GM23338 (cell line): ENCODE measurements around the gene KCNB1. TPM values are rescaled to one million over a fixed set of nuclear protein-coding genes. Genes with fewer than 3 reads are reported as not detected.

Experiments used
- ATAC-seq: fragments of 200-7000 bp; cut with Tn5 transposase; 3 replicates; pipeline ENCODE4 v1.9.1; 2020
- DNase-seq: peaks from one replicate; pipeline ENCODE4 v3.0.0-alpha.2; 2015; ENCODE audit warnings: low spot score
- H2AFZ ChIP-seq: fragments of 200-600 bp; sonication (generic); 2 replicates; pipeline ENCODE4 v1.8.0; 2016; ENCODE audit warnings: antibody characterized with exemption, mild to moderate bottlenecking, moderate library complexity
- H3F3A ChIP-seq: fragments of 200-600 bp; sonication (generic); replicated peaks from 2 replicates; pipeline ENCODE4 v1.8.0; 2017; ENCODE audit warnings: antibody characterized with exemption, mixed run types, low read depth
- H3K27ac ChIP-seq: fragments of 200-600 bp; sonication (generic); 2 replicates; pipeline ENCODE4 v1.6.1; 2016; ENCODE audit warnings: low read depth
- H3K27me3 ChIP-seq: fragments of 200-600 bp; sonication (generic); 2 replicates; pipeline ENCODE4 v1.8.0; 2016; ENCODE audit warnings: mild to moderate bottlenecking, mixed run types, moderate library complexity; ENCODE audit not compliant: insufficient read depth
- H3K36me3 ChIP-seq: fragments of 200-600 bp; sonication (generic); 2 replicates; pipeline ENCODE4 v1.8.0; 2016; ENCODE audit warnings: mild to moderate bottlenecking; ENCODE audit not compliant: insufficient read depth
- H3K4me1 ChIP-seq: fragments of 200-600 bp; sonication (generic); 2 replicates; pipeline ENCODE4 v1.8.0; 2016; ENCODE audit warnings: mild to moderate bottlenecking, moderate library complexity; ENCODE audit not compliant: insufficient read depth
- H3K4me2 ChIP-seq: fragments of 200-600 bp; sonication (generic); 2 replicates; pipeline ENCODE4 v1.7.1; 2017; ENCODE audit warnings: mixed run types
- H3K4me3 ChIP-seq: fragments of 200-600 bp; sonication (generic); 2 replicates; pipeline ENCODE4 v1.6.1; 2016; ENCODE audit warnings: mixed run types
- H3K79me2 ChIP-seq: fragments of 200-600 bp; sonication (generic); replicated peaks from 2 replicates; pipeline ENCODE4 v1.8.0; 2017; ENCODE audit warnings: mild to moderate bottlenecking; ENCODE audit not compliant: insufficient read depth
- H3K9me2 ChIP-seq: fragments of 200-600 bp; sonication (generic); 2 replicates; pipeline ENCODE4 v1.8.0; 2017; ENCODE audit not compliant: insufficient read depth
- H4K20me1 ChIP-seq: fragments of 200-600 bp; sonication (generic); replicated peaks from 2 replicates; pipeline ENCODE4 v1.8.0; 2017; ENCODE audit warnings: mild to moderate bottlenecking; ENCODE audit not compliant: insufficient read depth
- H3K27ac Mint-ChIP-seq: 2 replicates; pipeline ENCODE4 v1.8.0; 2020; ENCODE audit warnings: inconsistent platforms, mild to moderate bottlenecking, moderate library complexity, mixed read lengths
- H3K27me3 Mint-ChIP-seq: 3 replicates; pipeline ENCODE4 v1.8.0; 2022; ENCODE audit warnings: low read depth, mild to moderate bottlenecking, moderate library complexity, mixed read lengths, inconsistent platforms; ENCODE audit not compliant: insufficient read depth, poor library complexity
- H3K36me3 Mint-ChIP-seq: 3 replicates; pipeline ENCODE4 v1.8.0; 2021; ENCODE audit warnings: low read depth, mild to moderate bottlenecking, inconsistent platforms, moderate library complexity, mixed read lengths
- H3K4me1 Mint-ChIP-seq: 3 replicates; pipeline ENCODE4 v1.8.0; 2020; ENCODE audit warnings: mild to moderate bottlenecking, inconsistent platforms, mixed read lengths
- H3K4me3 Mint-ChIP-seq: 3 replicates; pipeline ENCODE4 v1.8.0; 2021; ENCODE audit warnings: moderate library complexity, mild to moderate bottlenecking, inconsistent platforms, mixed read lengths
- H3K9me3 Mint-ChIP-seq: 3 replicates; pipeline ENCODE4 v1.8.0; 2020; ENCODE audit warnings: moderate library complexity, mild to moderate bottlenecking, inconsistent platforms, mixed read lengths
- ETS1 ChIP-seq: IDR thresholded peaks from 2 replicates; pipeline ENCODE4 v1.6.1; 2016; ENCODE audit warnings: antibody characterized with exemption
- EZH2phosphoT487 ChIP-seq: fragments of 200-600 bp; sonication (generic); IDR thresholded peaks from one replicate; pipeline ENCODE4 v1.8.1; 2018; ENCODE audit warnings: antibody characterized with exemption; ENCODE audit not compliant: unreplicated experiment
- POLR2AphosphoS5 ChIP-seq: IDR thresholded peaks from 2 replicates; pipeline ENCODE4 v1.6.1; 2016; ENCODE audit warnings: antibody characterized with exemption, low read depth
- REST ChIP-seq: IDR thresholded peaks from one replicate; pipeline ENCODE4 v1.6.1; 2018; ENCODE audit warnings: antibody characterized with exemption; ENCODE audit not compliant: unreplicated experiment
- ZNF114 ChIP-seq: fragments of 250-450 bp; sonication (Bioruptor Pico); IDR thresholded peaks from 2 replicates; pipeline ENCODE4 v1.5.0; 2020; ENCODE audit warnings: mild to moderate bottlenecking, moderate library complexity
- ZNF331 ChIP-seq: fragments of 250-450 bp; sonication (Bioruptor Pico); IDR thresholded peaks from 2 replicates; pipeline ENCODE4 v1.5.0; 2020; ENCODE audit warnings: low read depth, mild to moderate bottlenecking, moderate library complexity
- ZNF462 ChIP-seq: fragments of 250-450 bp; sonication (Bioruptor Pico); IDR thresholded peaks from 2 replicates; pipeline ENCODE4 v1.5.0; 2020; ENCODE audit warnings: mild to moderate bottlenecking, moderate library complexity
- polyA plus RNA-seq: library from polyadenylated mRNA; unstranded; fragments of >200 nt; fragmentation: Nextera tagmentation; extraction: Ambion mirVana; gene quantifications from 2 replicates; pipeline ENCODE4 v1.2.1, GENCODE V29; 2016
- total RNA-seq: library from RNA; depleted of rRNA; stranded (reverse); fragments of >200 nt; shearing (Covaris generic); gene quantifications from 2 replicates; pipeline ENCODE4 v1.2.3, GENCODE V29; 2014

Gene KCNB1
- total and polyA plus RNA-seq, 2 experiments from 2014 or later: 0.28 to 0.29 TPM

GRCh38 chr20:49412953-49413352 lies 69.5 kb downstream of the KCNB1 start:
- Histone ChIP-seq H3K9me2 (no peaks in the 10 kb centered on the region), H3K4me1 (peaks cover 4% of the 10 kb centered on the region; the same call in 1 of the 2 replicates), H3K27ac (no peak overlapping the region), H3K4me2 (no peak overlapping the region), H2AFZ (no peak overlapping the region), H3K27me3 (no peaks in the 10 kb centered on the region), H4K20me1 (no peaks in the 10 kb centered on the region; the same call in 1 of the 2 replicates), H3K36me3 (no peaks in the 10 kb centered on the region), H3F3A (no peaks in the 10 kb centered on the region), H3K4me3 (no peak overlapping the region), H3K79me2 (no peaks in the 10 kb centered on the region)
- H3K36me3 Mint-ChIP-seq: no peaks in the 10 kb centered on the region
- H3K4me1 Mint-ChIP-seq: peaks cover 8% of the 10 kb centered on the region
- no peak overlapping the region for H3K27ac Mint-ChIP-seq
- no peak overlapping the region for H3K4me3 Mint-ChIP-seq
- TF ChIP-seq REST: no peak
- no peak for TF ChIP-seq ZNF462 (CRISPR knock-in tag)
- no peak for TF ChIP-seq ETS1
- TF ChIP-seq ZNF114 (CRISPR knock-in tag): no peak
- TF ChIP-seq POLR2AphosphoS5: no peak
- TF ChIP-seq EZH2phosphoT487: no peak
- TF ChIP-seq ZNF331 (CRISPR knock-in tag): no peak
- H3K27me3 Mint-ChIP-seq: peaks cover 4% of the 10 kb centered on the region
- H3K9me3 Mint-ChIP-seq: no peaks in the 10 kb centered on the region; the same call in 2 of the 3 replicates
- DNase-seq (no peak), ATAC-seq (no peak)
